ENCODE results near the gene UBE2D4. TPM values are rescaled to one million over a fixed set of nuclear protein-coding genes. Genes with fewer than 3 reads are reported as not detected.

The UBE2D4 gene
- total RNA-seq, 1 donor from 2014 or later: 25.4 TPM

Other genes with a start within 250 kb of the UBE2D4 start
- 43.6 TPM for gene COA1, start 196.9 kb upstream of the UBE2D4 start, total RNA-seq
- 43.2 TPM for gene BLVRA, start 167.8 kb upstream of the UBE2D4 start, total RNA-seq
- 86.3 TPM for gene MRPS24, start 56.9 kb upstream of the UBE2D4 start, total RNA-seq
- gene URGCP, start 19.8 kb upstream of the UBE2D4 start, total RNA-seq: 38.4 TPM
- gene SPDYE1, start 71.5 kb downstream of the UBE2D4 start, total RNA-seq: not detected
- 147 TPM for gene DBNL, start 118.3 kb downstream of the UBE2D4 start, total RNA-seq
- 12.9 TPM for gene PGAM2, start 139.1 kb downstream of the UBE2D4 start, total RNA-seq
- 44.1 TPM for gene POLM, start 156.1 kb downstream of the UBE2D4 start, total RNA-seq
- 107 TPM for gene AEBP1, start 177.9 kb downstream of the UBE2D4 start, total RNA-seq
- 81.6 TPM for gene POLD2, start 197.1 kb downstream of the UBE2D4 start, total RNA-seq
- not detected for gene MYL7, start 214.9 kb downstream of the UBE2D4 start, total RNA-seq

Measured in mucosa of gallbladder (tissue), 1 donor.